A549 (cell line): ENCODE results near the gene AIPL1. TPM values are rescaled to one million over a fixed set of nuclear protein-coding genes. Genes with fewer than 3 reads are reported as not detected.

Experiments used
- polyA plus RNA-seq, 4 experiments: library from polyadenylated mRNA; depleted of rRNA in 3 of 4; stranded (reverse); fragments of >200 nt; fragmentation: RNase III in 1 of 4; extraction: RNeasy Plus Mini Kit Qiagen cat#74134 plus additional on column Dnase treatment in 1 of 4; gene quantifications; 2 replicates in 3 of 4; 3 replicates in 1 of 4; pipeline ENCODE4 v1.2.3, GENCODE V29; 2011 to 2017

AIPL1 gene
- polyA plus RNA-seq, 2 of the 4 experiments (the other 2 are of a cell fraction): not detected

Other genes with a start within 250 kb of the AIPL1 start
- gene PIMREG, start 9.3 kb upstream of the AIPL1 start, polyA plus RNA-seq (2011; rRNA removed): 25.4 and 26.3 TPM in 2 replicates
- gene PIMREG, start 9.3 kb upstream of the AIPL1 start, polyA plus RNA-seq (2017; fragmentation: RNase III; extraction: RNeasy Plus Mini Kit Qiagen cat#74134 plus additional on column Dnase treatment): 26.8 to 28.9 TPM (median 27.0 TPM) in 3 replicates
- gene PITPNM3, start 121.4 kb upstream of the AIPL1 start, polyA plus RNA-seq (2011; rRNA removed): 0.80 and 0.93 TPM in 2 replicates
- gene PITPNM3, start 121.4 kb upstream of the AIPL1 start, polyA plus RNA-seq (2017; fragmentation: RNase III; extraction: RNeasy Plus Mini Kit Qiagen cat#74134 plus additional on column Dnase treatment): 1.8 to 2.3 TPM (median 2.2 TPM) in 3 replicates
- gene KIAA0753, start 205.6 kb upstream of the AIPL1 start, polyA plus RNA-seq (2011; rRNA removed): 15.2 and 21.5 TPM in 2 replicates
- gene KIAA0753, start 205.6 kb upstream of the AIPL1 start, polyA plus RNA-seq (2017; fragmentation: RNase III; extraction: RNeasy Plus Mini Kit Qiagen cat#74134 plus additional on column Dnase treatment): 13.6 to 16.1 TPM (median 14.1 TPM) in 3 replicates
- gene TXNDC17, start 205.9 kb upstream of the AIPL1 start, polyA plus RNA-seq (2011; rRNA removed): 517 and 572 TPM in 2 replicates
- gene TXNDC17, start 205.9 kb upstream of the AIPL1 start, polyA plus RNA-seq (2017; fragmentation: RNase III; extraction: RNeasy Plus Mini Kit Qiagen cat#74134 plus additional on column Dnase treatment): 621 to 751 TPM (median 643 TPM) in 3 replicates
- 49.0 and 50.2 TPM in 2 replicates for gene MED31, start 216.5 kb upstream of the AIPL1 start, polyA plus RNA-seq (2011; rRNA removed)
- gene MED31, start 216.5 kb upstream of the AIPL1 start, polyA plus RNA-seq (2017; fragmentation: RNase III; extraction: RNeasy Plus Mini Kit Qiagen cat#74134 plus additional on column Dnase treatment): 27.9 to 32.2 TPM (median 31.8 TPM) in 3 replicates
- gene C17orf100, start 216.6 kb upstream of the AIPL1 start, polyA plus RNA-seq (2011; rRNA removed): 4.1 and 4.2 TPM in 2 replicates
- gene C17orf100, start 216.6 kb upstream of the AIPL1 start, polyA plus RNA-seq (2017; fragmentation: RNase III; extraction: RNeasy Plus Mini Kit Qiagen cat#74134 plus additional on column Dnase treatment): 2.4 to 3.1 TPM (median 2.6 TPM) in 3 replicates